ENCODE measurements around the gene ST6GAL1. TPM values are rescaled to one million over a fixed set of nuclear protein-coding genes. Genes with fewer than 3 reads are reported as not detected.

ST6GAL1 gene
- polyA plus RNA-seq, 1 of the 3 experiments (the other 2 are of a cell fraction), result 3.9 TPM

GRCh38 chr3:186950402-186951093, 20.2 kb downstream of the ST6GAL1 start:
- H3K36me3 ChIP-seq (replicated peaks in 1 of 2; ENCODE audit: control insufficient read depth in 1 of 2, insufficient read depth in 2 of 2, low read length in 1 of 2), result no peaks in the 10 kb centered on the region
- WGBS (ENCODE audit: low lambda C conversion rate), result 81% methylated on average over 3 of the region's 3 CpGs
- no peaks in the 10 kb centered on the region for H3K9me3 ChIP-seq
- no peaks in the 10 kb centered on the region for H3K9me2 ChIP-seq
- no peak for DNase-seq
- no peak overlapping the region for H3K9ac ChIP-seq
- H3K4me3 ChIP-seq (ENCODE audit: low read depth in 2 of 2, low read length in 1 of 2), result no peak overlapping the region
- H3K79me2 ChIP-seq (ENCODE audit: insufficient read depth), result no peaks in the 10 kb centered on the region
- no peak overlapping the region for H3K27ac ChIP-seq (ENCODE audit: low read depth in 2 of 2, low read length in 1 of 2)
- H3K4me2 ChIP-seq, result no peak overlapping the region
- H4K20me1 ChIP-seq (ENCODE audit: insufficient read depth), result no peaks in the 10 kb centered on the region
- H3K4me1 ChIP-seq (ENCODE audit: control insufficient read depth in 1 of 2, insufficient read depth in 2 of 2, low read depth in 1 of 2, low read length in 1 of 2), result peaks cover 0 to 9% of the 10 kb centered on the region in 2 experiments; a peak in 1 of 4 replicates
- TF ChIP-seq RAD21 (IDR thresholded peaks at IDR 0.05; ENCODE audit: low read length), result no peak
- no peak for TF ChIP-seq MXI1 (IDR thresholded peaks at IDR 0.05; ENCODE audit: low read depth, low read length)
- TF ChIP-seq CTCF (IDR thresholded peaks at IDR 0.05), result no peak
- no peak for TF ChIP-seq NFIC (IDR thresholded peaks at IDR 0.05; ENCODE audit: borderline replicate concordance)
- no peak for TF ChIP-seq CHD2 (IDR thresholded peaks at IDR 0.05; ENCODE audit: low read length, partially characterized antibody)
- TF ChIP-seq REST (IDR thresholded peaks at IDR 0.05; ENCODE audit: low read depth, low read length), result no peak
- no peak for TF ChIP-seq SMC3 (IDR thresholded peaks at IDR 0.05; ENCODE audit: low read depth, low read length)
- no peak for TF ChIP-seq JUND (IDR thresholded peaks at IDR 0.05)
- TF ChIP-seq FOXJ3 (CRISPR knock-in tag; IDR thresholded peaks at IDR 0.05), result no peak
- no peak for TF ChIP-seq EP300 (IDR thresholded peaks at IDR 0.05; ENCODE audit: borderline replicate concordance in 1 of 2, low read depth in 1 of 2, low read length in 1 of 2)
- no peak for TF ChIP-seq ELF1 (IDR thresholded peaks at IDR 0.05)
- TF ChIP-seq RCOR1 (IDR thresholded peaks at IDR 0.05; ENCODE audit: low read length), result no peak
- TF ChIP-seq YY1 (IDR thresholded peaks at IDR 0.05; ENCODE audit: low read depth), result no peak
- TF ChIP-seq FOXM1 (IDR thresholded peaks at IDR 0.05; ENCODE audit: low read depth), result no peak
- TF ChIP-seq MEF2A (IDR thresholded peaks at IDR 0.05; ENCODE audit: borderline replicate concordance, low read depth), result no peak
- no peaks in the 10 kb centered on the region for H3F3A ChIP-seq (replicated peaks; ENCODE audit: insufficient read depth)
- no peak overlapping the region for H2AFZ ChIP-seq (ENCODE audit: low read depth)
- POLR2A ChIA-PET, result no interaction called here
- no peaks in the 10 kb centered on the region for H3K27me3 ChIP-seq (ENCODE audit: insufficient read depth)
- CTCF ChIA-PET, result interaction anchor here (1.1 kb wide), 1 partner anchor 19 kb away, joined by 3 read pairs; no protein-coding TSS in a partner anchor

Measured in SK-N-SH (cell line).